ENCODE measurements around the gene MYOD1.
A peak's percentile ranks its signal among the peaks of the same experiment; 100 is the strongest.

MYOD1 gene

GRCh38 chr11:17734986-17735817 is 15.8 kb downstream of the MYOD1 start:
- H3K36me3 Mint-ChIP-seq (ENCODE audit: low read depth), result no peaks in the 10 kb centered on the region
- H3K27ac Mint-ChIP-seq, result no peak overlapping the region
- peaks cover 52% of the 10 kb centered on the region for H3K27me3 Mint-ChIP-seq (ENCODE audit: low read depth)
- H3K4me3 Mint-ChIP-seq, result no peak overlapping the region
- H3K9me3 Mint-ChIP-seq, result no peaks in the 10 kb centered on the region
- peak; percentile 35 for DNase-seq (ENCODE audit: low spot score)
- H3K4me1 Mint-ChIP-seq (ENCODE audit: low read depth), result peaks cover 3% of the 10 kb centered on the region

GRCh38 chr11:17735818-17736578 is 16.6 kb downstream of the MYOD1 start:
- no peak overlapping the region for H3K27ac Mint-ChIP-seq
- H3K4me3 Mint-ChIP-seq, result no peak overlapping the region
- H3K27me3 Mint-ChIP-seq (ENCODE audit: low read depth), result peaks cover 52% of the 10 kb centered on the region
- no peaks in the 10 kb centered on the region for H3K36me3 Mint-ChIP-seq (ENCODE audit: low read depth)
- DNase-seq (ENCODE audit: low spot score), result no peak
- peaks cover 2% of the 10 kb centered on the region for H3K4me1 Mint-ChIP-seq (ENCODE audit: low read depth)
- H3K9me3 Mint-ChIP-seq, result no peaks in the 10 kb centered on the region

GRCh38 chr11:17736579-17736893 is 17.2 kb downstream of the MYOD1 start:
- DNase-seq (ENCODE audit: low spot score), result no peak
- H3K9me3 Mint-ChIP-seq, result no peaks in the 10 kb centered on the region
- H3K36me3 Mint-ChIP-seq (ENCODE audit: low read depth), result no peaks in the 10 kb centered on the region
- H3K4me3 Mint-ChIP-seq, result no peak overlapping the region
- no peak overlapping the region for H3K27ac Mint-ChIP-seq
- H3K4me1 Mint-ChIP-seq (ENCODE audit: low read depth), result peaks cover 2% of the 10 kb centered on the region
- peaks cover 50% of the 10 kb centered on the region for H3K27me3 Mint-ChIP-seq (ENCODE audit: low read depth)

- Mint-ChIP-seq H3K4me3 (no peak overlapping the region), H3K9me3 (no peaks in the 10 kb centered on the region), H3K4me1 (ENCODE audit: low read depth) (peaks cover 2% of the 10 kb centered on the region), H3K27ac (no peak overlapping the region), H3K27me3 (ENCODE audit: low read depth) (peaks cover 45% of the 10 kb centered on the region), H3K36me3 (ENCODE audit: low read depth) (no peaks in the 10 kb centered on the region)
- DNase-seq (ENCODE audit: low spot score), result no peak
These were observed 17.8 kb downstream of the MYOD1 start for GRCh38 chr11:17736930-17737817.

- peaks cover 2% of the 10 kb centered on the region for H3K4me1 Mint-ChIP-seq (ENCODE audit: low read depth)
- H3K9me3 Mint-ChIP-seq, result no peaks in the 10 kb centered on the region
- DNase-seq (ENCODE audit: low spot score), result no peak
- peaks cover 33% of the 10 kb centered on the region for H3K27me3 Mint-ChIP-seq (ENCODE audit: low read depth)
- H3K36me3 Mint-ChIP-seq (ENCODE audit: low read depth), result no peaks in the 10 kb centered on the region
- H3K27ac Mint-ChIP-seq, result no peak overlapping the region
- H3K4me3 Mint-ChIP-seq, result no peak overlapping the region
These were observed 19.0 kb downstream of the MYOD1 start for GRCh38 chr11:17738151-17738973.

GRCh38 chr11:17739945-17740338 is 20.6 kb downstream of the MYOD1 start:
- H3K27me3 Mint-ChIP-seq (ENCODE audit: low read depth), result peaks cover 23% of the 10 kb centered on the region
- H3K27ac Mint-ChIP-seq, result no peak overlapping the region
- no peaks in the 10 kb centered on the region for H3K9me3 Mint-ChIP-seq
- no peak for DNase-seq (ENCODE audit: low spot score)
- H3K4me1 Mint-ChIP-seq (ENCODE audit: low read depth), result no peaks in the 10 kb centered on the region
- no peaks in the 10 kb centered on the region for H3K36me3 Mint-ChIP-seq (ENCODE audit: low read depth)
- no peak overlapping the region for H3K4me3 Mint-ChIP-seq

- Mint-ChIP-seq H3K36me3 (ENCODE audit: low read depth) (no peaks in the 10 kb centered on the region), H3K4me1 (ENCODE audit: low read depth) (no peaks in the 10 kb centered on the region), H3K4me3 (no peak overlapping the region), H3K27me3 (ENCODE audit: low read depth) (peaks cover 23% of the 10 kb centered on the region), H3K9me3 (no peaks in the 10 kb centered on the region), H3K27ac (no peak overlapping the region)
- DNase-seq (ENCODE audit: low spot score), result no peak
These were observed 21.4 kb downstream of the MYOD1 start for GRCh38 chr11:17740649-17741235.

- no peak for DNase-seq (ENCODE audit: low spot score)
- no peaks in the 10 kb centered on the region for H3K36me3 Mint-ChIP-seq (ENCODE audit: low read depth)
- H3K27me3 Mint-ChIP-seq (ENCODE audit: low read depth), result peaks cover 18% of the 10 kb centered on the region
- no peaks in the 10 kb centered on the region for H3K4me1 Mint-ChIP-seq (ENCODE audit: low read depth)
- H3K4me3 Mint-ChIP-seq, result no peak overlapping the region
- H3K27ac Mint-ChIP-seq, result no peak overlapping the region
- H3K9me3 Mint-ChIP-seq, result no peaks in the 10 kb centered on the region
These were observed 22.1 kb downstream of the MYOD1 start for GRCh38 chr11:17741487-17741886.

GRCh38 chr11:17742019-17742418 is 22.6 kb downstream of the MYOD1 start:
- DNase-seq (ENCODE audit: low spot score), result no peak
- H3K4me3 Mint-ChIP-seq, result no peak overlapping the region
- no peaks in the 10 kb centered on the region for H3K4me1 Mint-ChIP-seq (ENCODE audit: low read depth)
- H3K27ac Mint-ChIP-seq, result no peak overlapping the region
- no peaks in the 10 kb centered on the region for H3K9me3 Mint-ChIP-seq
- H3K36me3 Mint-ChIP-seq (ENCODE audit: low read depth), result no peaks in the 10 kb centered on the region
- H3K27me3 Mint-ChIP-seq (ENCODE audit: low read depth), result peaks cover 13% of the 10 kb centered on the region

- Mint-ChIP-seq H3K27me3 (ENCODE audit: low read depth) (peaks cover 8% of the 10 kb centered on the region), H3K4me3 (no peak overlapping the region), H3K9me3 (no peaks in the 10 kb centered on the region), H3K27ac (no peak overlapping the region), H3K36me3 (ENCODE audit: low read depth) (no peaks in the 10 kb centered on the region), H3K4me1 (ENCODE audit: low read depth) (no peaks in the 10 kb centered on the region)
- no peak for DNase-seq (ENCODE audit: low spot score)
These were observed 23.8 kb downstream of the MYOD1 start for GRCh38 chr11:17743026-17743807.

- no peak for DNase-seq (ENCODE audit: low spot score)
- Mint-ChIP-seq H3K27me3 (ENCODE audit: low read depth) (peaks cover 3% of the 10 kb centered on the region), H3K9me3 (no peaks in the 10 kb centered on the region), H3K27ac (no peak overlapping the region), H3K4me3 (no peak overlapping the region), H3K4me1 (ENCODE audit: low read depth) (no peaks in the 10 kb centered on the region), H3K36me3 (ENCODE audit: low read depth) (no peaks in the 10 kb centered on the region)
These were observed 24.4 kb downstream of the MYOD1 start for GRCh38 chr11:17743808-17744119.

- no peaks in the 10 kb centered on the region for H3K4me1 Mint-ChIP-seq (ENCODE audit: low read depth)
- H3K27me3 Mint-ChIP-seq (ENCODE audit: low read depth), result peaks cover 3% of the 10 kb centered on the region
- no peak for DNase-seq (ENCODE audit: low spot score)
- H3K4me3 Mint-ChIP-seq, result no peak overlapping the region
- no peaks in the 10 kb centered on the region for H3K36me3 Mint-ChIP-seq (ENCODE audit: low read depth)
- H3K9me3 Mint-ChIP-seq, result no peaks in the 10 kb centered on the region
- H3K27ac Mint-ChIP-seq, result no peak overlapping the region
These were observed 25.0 kb downstream of the MYOD1 start for GRCh38 chr11:17744151-17744940.
